ENCODE results near the gene ERH.
"Not testable (repeated sequence)": the region's sequence is repeated elsewhere in the genome, so short reads cannot be mapped to it uniquely, and the experiment has no call there.

The ERH gene

DNA sequence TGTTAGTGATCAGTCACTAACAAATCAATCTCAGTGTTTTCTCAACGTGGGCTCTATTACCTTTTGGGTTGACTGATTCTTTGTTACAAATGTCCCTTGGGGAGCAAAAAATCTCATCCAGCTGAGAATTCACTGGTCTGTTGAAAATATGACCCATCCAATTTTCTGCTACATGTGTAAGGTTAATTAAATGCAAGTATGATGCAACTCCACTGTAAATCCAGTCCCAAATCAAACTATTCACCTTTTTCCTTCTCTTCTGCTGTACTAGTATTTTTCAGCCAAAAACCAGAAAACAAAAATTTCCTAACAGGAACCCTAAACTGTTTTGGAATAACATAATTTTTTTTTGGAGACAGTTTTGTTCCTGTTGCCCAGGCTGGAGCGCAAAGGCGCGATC lies 2.2 kb downstream of the ERH start:
- no peak for DNase-seq (ENCODE audit: low read depth)

DNA sequence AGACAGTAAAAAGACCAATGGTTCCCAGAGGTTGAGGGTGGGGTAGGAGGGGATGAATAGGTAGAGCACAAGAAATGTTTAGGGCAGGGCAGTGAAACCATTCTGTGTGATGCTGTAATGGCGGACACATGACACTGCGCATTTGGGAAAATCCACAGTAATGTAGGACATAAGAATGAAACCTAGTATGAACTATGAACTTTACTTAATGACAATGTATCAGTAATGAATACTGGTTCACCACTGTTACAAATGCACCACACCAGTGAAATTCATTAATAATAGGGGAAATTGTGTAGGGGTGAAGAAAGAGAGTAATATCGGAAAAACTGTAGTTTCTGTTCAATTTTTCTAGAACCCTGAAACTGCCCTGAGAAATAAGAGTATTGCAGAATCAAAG lies 5.6 kb downstream of the ERH start:
- no peak for DNase-seq (ENCODE audit: low read depth)

DNA sequence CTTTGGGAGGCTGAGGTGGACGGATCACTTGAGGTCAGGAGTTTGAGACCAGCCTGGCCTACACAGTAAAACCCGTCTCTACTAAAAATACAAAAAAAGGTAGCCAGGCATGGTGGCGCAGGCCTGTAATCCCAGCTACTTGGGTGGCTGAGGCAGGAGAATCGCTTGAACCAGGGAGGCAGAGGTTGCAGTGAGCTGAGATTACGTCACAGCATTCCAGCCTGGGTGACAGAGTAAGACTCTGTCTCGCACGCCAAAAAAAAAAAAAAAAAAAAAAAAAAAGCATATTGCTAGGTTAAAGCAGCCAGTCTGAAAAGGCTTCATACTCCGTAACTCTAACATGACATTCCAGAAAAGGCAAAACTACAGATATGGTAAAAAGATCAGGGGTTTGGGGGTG lies 6.7 kb downstream of the ERH start:
- not testable (repeated sequence) for DNase-seq (ENCODE audit: low read depth)

- no peak for DNase-seq (ENCODE audit: low read depth)
These were observed 10.8 kb downstream of the ERH start for GRCh38 chr14:69387311-69387710.

DNA sequence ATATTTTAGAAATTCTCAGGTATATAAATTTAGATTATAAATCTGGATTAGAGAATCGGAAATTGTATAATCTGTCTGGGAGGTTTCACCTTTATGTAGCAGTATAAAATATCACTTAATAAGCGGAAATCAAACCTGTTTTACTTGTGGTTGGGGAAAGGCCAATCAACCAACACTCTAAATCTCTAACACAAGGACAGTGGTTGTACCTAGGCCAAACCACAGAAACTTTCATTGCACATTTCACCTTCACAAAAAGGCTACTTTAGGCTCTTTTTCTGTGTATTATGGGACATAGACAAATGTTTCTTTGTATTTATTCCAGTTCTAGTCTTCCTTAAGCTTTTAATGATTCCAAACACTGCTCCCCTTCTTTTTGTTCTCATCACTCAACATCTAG lies 19.8 kb downstream of the ERH start:
- no peak for DNase-seq (ENCODE audit: low read depth)

DNA sequence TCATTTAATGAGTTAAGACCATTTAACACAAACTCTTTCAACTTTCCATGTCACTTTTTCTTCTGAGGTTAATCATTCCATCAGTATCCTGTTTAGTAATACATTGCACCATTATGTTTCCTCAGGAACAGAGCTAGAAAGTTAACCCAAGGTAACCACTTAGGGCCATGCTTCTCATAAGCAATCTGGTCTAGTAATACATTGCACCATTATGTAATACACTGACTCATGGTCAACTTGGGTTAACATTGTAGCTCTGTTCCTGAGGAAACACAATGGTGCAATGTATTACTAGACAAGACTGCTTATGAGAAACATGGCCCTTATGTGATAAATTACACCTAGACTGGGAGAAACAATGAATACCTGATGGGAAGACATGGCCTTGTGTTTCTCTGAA lies 21.7 kb downstream of the ERH start:
- no peak for DNase-seq (ENCODE audit: low read depth)

DNA sequence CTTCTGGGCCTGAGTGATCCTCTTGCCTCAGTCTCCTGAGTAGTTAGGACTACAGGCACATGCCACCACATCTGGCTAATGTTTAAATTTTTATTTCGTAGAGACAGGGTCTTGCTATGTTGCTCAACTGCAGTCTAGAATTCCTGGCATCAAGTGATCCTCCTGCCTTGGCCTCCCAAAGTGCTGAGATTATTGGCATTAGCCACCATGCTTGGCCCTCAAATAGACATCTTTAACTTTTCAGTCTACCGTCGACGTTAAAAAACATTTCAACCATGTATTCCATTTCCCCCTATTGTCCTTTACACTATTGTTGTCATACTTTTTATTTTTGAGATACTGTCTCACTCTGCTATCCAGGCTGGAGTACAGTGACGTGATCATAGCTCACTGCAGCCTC lies 22.4 kb downstream of the ERH start:
- DNase-seq (ENCODE audit: low read depth): no peak

DNA sequence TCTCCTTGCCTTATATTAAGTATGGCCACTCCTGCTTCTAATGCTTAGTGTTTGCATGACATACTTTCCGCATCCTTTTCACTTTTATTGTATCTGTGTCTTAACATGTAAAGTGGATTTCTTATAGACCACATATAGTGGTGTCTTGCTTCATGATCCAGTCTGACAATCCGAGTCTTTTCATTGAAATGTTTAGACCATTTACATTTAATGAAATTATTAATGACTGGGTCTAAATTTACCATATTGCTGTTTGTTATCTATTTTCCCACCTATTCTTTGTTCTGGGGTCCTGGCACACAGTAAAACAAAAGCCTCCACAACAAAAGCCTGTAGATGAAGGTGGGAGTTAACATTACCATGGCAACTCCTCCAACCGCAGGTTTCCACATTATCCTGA lies 22.9 kb downstream of the ERH start:
- no peak for DNase-seq (ENCODE audit: low read depth)

- no peak for DNase-seq (ENCODE audit: low read depth)
These were observed 23.9 kb downstream of the ERH start for GRCh38 chr14:69374235-69374634.

DNA sequence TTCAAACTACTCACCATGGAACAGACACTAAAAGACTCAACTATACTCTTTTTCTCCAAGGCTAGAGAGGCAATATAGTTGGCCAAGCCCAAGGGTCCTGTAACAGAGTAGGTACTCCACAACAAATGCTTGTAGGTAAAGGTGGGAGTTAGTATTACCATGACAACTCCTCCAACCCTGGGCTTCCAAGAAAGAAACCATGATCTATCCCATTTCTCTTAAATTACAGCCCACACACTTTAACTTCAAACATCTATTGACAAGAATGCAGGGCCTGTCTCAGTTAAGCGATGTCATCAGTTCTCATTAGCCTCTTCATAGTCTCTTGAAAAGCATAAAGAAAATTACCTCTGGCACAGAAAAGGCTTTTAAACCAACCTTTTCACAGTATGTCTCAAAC lies 25.0 kb downstream of the ERH start:
- DNase-seq (ENCODE audit: low read depth): no peak

DNA sequence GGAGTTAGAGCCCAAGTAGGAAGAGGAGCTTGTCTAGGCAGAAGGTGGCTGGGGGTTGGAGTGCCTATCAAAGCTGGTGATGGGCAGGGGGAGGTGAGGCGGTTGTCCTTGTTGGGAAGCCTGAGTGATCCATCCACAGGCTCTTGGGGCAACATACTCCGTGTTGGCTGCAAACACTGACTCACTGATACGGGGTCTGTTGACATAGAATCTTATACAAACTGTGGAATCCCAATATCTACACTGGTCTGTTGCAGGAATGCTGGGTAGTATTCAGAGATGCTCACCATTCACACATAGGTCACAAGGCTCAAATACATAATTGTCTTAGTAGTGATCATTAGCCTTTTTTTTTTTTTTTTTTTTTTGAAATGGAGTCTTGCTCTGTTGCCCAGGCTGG lies 26.0 kb downstream of the ERH start:
- no peak for DNase-seq (ENCODE audit: low read depth)

DNA sequence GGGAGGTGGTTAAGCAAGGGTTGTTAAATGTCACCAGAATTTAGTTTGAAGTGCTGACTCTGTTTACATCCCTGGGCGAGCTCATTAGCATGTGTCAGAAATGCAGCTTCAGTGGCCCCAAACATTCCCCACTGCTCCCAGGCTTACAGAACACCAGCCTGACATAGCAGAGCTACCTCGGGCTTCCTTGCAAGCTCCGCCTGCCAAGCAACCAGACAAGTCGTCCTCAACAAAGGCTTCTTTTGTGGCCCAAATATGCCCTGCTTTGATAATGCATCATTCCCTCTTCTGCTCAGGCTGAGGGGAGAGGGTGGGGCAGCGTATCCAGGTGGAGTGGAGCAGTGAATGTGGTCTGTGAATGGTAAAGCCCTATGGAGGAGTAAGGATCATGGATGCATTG lies 28.0 kb downstream of the ERH start:
- DNase-seq (ENCODE audit: low read depth): no peak

GRCh38 chr14:69368381-69368780 lies 29.7 kb downstream of the ERH start:
- no peak for DNase-seq (ENCODE audit: low read depth)

DNA sequence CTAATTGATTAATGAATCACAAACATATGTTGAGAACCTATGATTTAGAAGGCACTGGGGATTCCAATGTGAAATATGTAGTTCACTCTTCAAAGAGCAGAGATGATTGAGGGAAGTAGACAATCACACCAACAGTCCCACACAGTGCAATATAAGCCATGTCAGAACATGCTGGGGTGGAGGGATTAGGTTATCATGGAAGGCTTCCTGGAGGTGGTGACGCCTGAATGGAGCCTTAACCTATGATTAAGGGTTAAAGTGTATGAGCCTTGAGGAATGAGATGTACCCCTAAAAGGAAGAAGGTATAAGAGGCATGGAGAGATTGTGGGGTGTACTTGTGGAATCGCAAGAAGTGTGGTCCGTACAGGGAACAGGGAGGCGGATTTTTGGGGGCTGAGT lies 31.3 kb downstream of the ERH start:
- no peak for DNase-seq (ENCODE audit: low read depth)

- no peak for DNase-seq (ENCODE audit: low read depth)
These were observed 32.0 kb downstream of the ERH start for GRCh38 chr14:69366069-69366468.

GRCh38 chr14:69364378-69364777 lies 33.7 kb downstream of the ERH start:
- no peak for DNase-seq (ENCODE audit: low read depth)

DNA sequence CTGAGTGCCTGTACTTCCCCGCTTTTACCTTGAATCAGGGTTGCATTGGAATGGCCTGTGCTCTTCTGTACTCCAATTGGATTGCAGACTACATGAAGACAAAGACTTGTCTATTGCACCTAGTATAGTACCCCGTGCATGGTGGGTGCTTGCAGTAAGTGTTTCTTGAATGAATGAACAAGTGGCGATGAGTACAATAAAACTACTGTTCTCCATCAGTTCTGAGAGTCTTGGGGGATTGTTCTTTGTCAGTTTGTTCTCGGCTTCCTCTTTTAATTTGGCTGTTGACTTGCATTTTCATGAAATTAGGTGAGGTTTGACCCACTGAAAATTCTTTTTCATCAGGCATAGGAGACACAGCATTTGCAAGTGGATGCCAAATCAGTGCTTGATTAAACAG lies 34.1 kb downstream of the ERH start:
- DNase-seq (ENCODE audit: low read depth): no peak

GRCh38 chr14:69363055-69363454 lies 35.0 kb downstream of the ERH start:
- no peak for DNase-seq (ENCODE audit: low read depth)

GRCh38 chr14:69360438-69361108 lies 37.5 kb downstream of the ERH start:
- no peak for DNase-seq (ENCODE audit: low read depth)

DNA sequence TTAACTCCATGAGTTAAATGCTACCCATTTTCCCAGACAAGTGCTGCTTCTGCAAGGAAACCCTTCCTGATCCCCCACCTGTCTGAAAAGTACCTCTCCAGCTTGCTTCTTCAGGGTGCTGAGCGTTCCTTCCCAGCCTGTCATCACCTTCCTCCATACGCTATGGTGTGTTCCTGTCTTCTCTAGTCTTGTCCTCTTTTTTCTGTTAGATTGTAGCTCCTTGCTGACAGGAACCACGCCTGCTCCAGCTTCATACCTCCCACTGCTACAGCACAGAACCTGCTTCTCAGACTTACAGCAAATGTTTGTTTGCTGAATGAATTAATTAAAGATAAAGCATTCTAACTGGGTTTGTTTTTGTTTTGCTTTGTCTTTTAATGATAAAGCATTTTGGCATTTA lies 39.1 kb downstream of the ERH start:
- no peak for DNase-seq (ENCODE audit: low read depth)

DNA sequence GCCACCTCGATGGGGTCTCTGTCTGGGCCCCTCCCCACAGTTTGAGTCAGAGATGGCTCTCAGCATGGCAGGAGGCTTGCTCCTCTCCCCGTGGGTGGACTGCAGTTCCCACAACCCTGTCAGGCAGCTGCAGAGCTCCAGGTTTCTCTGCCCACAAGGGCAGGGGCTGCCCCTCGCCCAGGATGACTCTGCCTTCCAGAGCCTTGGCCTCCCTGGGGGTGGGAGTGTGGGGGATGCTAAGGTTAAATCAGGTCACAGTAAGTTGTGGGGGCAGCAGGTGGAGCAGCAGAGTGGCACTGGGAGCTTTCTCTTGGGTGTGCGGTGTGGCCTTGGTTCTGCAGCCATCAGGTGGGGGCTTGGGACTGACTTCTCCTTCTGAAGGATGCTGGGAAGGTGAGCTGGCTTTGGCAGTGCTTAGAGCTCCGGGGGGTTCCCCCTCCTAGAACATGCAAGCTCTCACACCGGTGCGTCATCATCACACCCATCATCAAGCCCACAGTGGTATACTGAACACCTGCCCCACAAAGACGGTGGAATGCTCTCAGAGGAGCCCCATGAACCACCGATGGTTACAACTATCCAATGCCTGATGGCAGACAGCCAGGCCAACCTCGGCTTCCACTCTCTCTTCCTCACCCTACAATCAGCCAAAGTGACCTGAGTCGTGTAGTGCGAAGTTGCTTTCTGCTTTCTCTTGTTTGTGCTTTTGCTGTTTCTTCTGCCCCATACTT lies 39.7 kb downstream of the ERH start:
- no peak for DNase-seq (ENCODE audit: low read depth)

DNA sequence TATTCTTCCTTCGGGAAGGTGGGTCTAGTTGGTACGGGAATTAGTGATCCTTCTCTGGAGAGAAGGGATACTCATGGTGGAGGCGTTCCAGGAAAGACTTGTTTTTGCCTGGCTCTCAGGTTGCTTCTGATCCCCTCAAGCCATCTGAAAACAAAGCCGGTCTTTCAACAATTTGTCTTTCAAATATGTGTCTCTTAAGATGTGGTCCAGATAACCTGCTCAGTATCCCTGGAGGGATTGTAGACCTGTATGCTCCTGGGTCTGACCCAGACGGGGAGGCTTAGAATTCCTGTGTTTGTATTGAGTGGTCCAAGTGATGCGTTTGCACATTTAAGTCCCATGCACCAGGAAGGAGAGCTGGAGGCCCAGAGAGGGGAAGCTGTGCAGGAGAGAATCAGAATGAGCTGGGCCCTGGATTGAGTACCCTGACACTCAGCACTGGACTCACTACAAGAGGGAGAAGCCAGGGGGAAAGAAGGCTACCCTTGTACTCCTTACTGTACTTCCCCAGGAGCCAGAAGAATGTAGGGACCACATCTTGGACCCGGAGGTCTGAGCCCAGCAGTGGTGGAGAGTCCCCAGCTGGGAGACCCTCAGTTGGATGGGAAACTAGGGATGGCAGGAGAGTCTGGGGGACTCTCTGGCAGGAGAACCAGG lies 40.4 kb downstream of the ERH start:
- no peak for DNase-seq (ENCODE audit: low read depth)

DNA sequence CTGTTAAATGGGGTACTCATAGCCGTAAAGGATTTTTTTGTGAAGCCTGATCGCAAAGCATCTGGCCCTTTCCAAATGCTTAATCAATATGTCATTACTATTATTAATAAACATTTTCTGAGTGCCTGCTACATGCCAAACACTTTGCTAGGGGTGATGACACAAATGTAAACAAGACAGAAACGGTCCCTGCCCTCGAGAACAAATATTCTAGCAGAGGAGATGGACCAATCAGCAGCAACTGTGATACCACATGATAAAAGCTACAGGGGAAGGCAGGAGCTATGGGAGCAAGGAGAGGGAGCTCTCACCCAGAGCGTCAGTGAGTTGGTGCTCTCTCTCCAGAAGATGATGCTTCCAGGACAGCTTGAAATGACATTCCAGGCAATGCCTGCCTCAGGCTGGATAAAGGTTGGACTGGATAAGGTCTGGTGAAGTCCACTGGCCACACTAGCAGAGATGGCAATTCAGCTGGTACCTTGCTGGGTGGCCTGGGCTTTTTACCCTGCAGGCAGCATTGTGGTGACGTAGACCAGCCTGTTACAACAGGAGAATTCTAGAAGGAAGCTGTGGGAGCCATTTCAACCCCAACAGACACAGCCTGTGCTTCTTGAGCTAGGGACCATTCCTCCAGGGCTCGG lies 41.1 kb downstream of the ERH start:
- DNase-seq (ENCODE audit: low read depth): no peak

All from stimulated activated CD8-positive, alpha-beta memory T cell treated with anti-CD3 and anti-CD28 coated beads, Interleukin-12 subunit alpha, Interleukin-12 subunit beta, amount 100 ng/mL, for 4 hours (primary cell).